ENCODE results near the gene HOXC4. TPM values are rescaled to one million over a fixed set of nuclear protein-coding genes. Genes with fewer than 3 reads are reported as not detected.

The HOXC4 gene
- total and polyA plus RNA-seq, 4 donors: 0.02 TPM; not detected in 3

DNA sequence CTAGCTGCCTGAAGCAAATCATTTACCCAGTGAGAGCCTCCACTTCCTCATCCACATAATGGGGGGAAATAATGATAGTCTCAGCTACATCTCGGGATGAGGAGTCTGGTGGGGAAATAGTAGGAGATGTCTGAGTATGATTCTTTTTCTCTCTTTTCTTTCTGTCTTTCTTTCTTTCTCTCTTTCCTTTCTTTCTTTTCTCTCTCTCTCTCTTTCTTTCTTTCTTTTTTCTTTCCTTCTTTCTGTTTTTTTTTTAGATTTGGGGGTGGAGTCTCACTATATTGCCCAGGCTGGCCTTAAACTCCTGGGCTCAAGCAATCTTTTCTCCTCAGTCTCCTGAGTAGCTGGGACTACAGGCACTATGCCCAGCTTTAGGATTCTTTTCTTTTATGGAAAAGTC is 12.8 kb downstream of the HOXC4 start:
- no peak for DNase-seq (ENCODE audit: low spot score)
- WGBS: 86% methylated on average over 1 of the region's 1 CpG
- Histone ChIP-seq H3K36me3 (ENCODE audit: control insufficient read depth in 4 of 4, insufficient read depth in 3 of 4, low read depth in 1 of 4, low read length in 3 of 4) (no peaks in the 10 kb centered on the region), H3K4me1 (ENCODE audit: control insufficient read depth in 4 of 4, insufficient read depth in 4 of 4, low read length in 3 of 4) (no peaks in the 10 kb centered on the region), H3K27ac (ENCODE audit: low read depth in 1 of 2, low read length in 2 of 2) (no peak overlapping the region), H3K9me3 (ENCODE audit: control insufficient read depth in 4 of 4, low read length in 3 of 4) (no peaks in the 10 kb centered on the region), H3K27me3 (ENCODE audit: control insufficient read depth in 4 of 4, insufficient read depth in 4 of 4, low read length in 3 of 4) (peaks cover 0 to 19% (median 2%) of the 10 kb centered on the region in 4 donors), H3K9ac (ENCODE audit: low read depth in 1 of 2, low read length in 2 of 2) (no peak overlapping the region), H3K4me3 (ENCODE audit: low read depth in 1 of 3, low read length in 3 of 3) (no peak overlapping the region)
- TF ChIP-seq, protein P1, sequence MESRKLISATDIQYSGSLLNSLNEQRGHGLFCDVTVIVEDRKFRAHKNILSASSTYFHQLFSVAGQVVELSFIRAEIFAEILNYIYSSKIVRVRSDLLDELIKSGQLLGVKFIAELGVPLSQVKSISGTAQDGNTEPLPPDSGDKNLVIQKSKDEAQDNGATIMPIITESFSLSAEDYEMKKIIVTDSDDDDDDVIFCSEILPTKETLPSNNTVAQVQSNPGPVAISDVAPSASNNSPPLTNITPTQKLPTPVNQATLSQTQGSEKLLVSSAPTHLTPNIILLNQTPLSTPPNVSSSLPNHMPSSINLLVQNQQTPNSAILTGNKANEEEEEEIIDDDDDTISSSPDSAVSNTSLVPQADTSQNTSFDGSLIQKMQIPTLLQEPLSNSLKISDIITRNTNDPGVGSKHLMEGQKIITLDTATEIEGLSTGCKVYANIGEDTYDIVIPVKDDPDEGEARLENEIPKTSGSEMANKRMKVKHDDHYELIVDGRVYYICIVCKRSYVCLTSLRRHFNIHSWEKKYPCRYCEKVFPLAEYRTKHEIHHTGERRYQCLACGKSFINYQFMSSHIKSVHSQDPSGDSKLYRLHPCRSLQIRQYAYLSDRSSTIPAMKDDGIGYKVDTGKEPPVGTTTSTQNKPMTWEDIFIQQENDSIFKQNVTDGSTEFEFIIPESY (IDR thresholded peaks at IDR 0.05): no peak
- TF ChIP-seq TAF1 (conservative IDR thresholded peaks at IDR 0.05): no peak
- TF ChIP-seq, protein P2, sequence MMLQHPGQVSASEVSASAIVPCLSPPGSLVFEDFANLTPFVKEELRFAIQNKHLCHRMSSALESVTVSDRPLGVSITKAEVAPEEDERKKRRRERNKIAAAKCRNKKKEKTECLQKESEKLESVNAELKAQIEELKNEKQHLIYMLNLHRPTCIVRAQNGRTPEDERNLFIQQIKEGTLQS (IDR thresholded peaks at IDR 0.05): no peak
- TF ChIP-seq, protein P3, sequence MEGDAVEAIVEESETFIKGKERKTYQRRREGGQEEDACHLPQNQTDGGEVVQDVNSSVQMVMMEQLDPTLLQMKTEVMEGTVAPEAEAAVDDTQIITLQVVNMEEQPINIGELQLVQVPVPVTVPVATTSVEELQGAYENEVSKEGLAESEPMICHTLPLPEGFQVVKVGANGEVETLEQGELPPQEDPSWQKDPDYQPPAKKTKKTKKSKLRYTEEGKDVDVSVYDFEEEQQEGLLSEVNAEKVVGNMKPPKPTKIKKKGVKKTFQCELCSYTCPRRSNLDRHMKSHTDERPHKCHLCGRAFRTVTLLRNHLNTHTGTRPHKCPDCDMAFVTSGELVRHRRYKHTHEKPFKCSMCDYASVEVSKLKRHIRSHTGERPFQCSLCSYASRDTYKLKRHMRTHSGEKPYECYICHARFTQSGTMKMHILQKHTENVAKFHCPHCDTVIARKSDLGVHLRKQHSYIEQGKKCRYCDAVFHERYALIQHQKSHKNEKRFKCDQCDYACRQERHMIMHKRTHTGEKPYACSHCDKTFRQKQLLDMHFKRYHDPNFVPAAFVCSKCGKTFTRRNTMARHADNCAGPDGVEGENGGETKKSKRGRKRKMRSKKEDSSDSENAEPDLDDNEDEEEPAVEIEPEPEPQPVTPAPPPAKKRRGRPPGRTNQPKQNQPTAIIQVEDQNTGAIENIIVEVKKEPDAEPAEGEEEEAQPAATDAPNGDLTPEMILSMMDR (IDR thresholded peaks at IDR 0.05; ENCODE audit: low read depth, low read length, missing input control): no peak
- TF ChIP-seq GABPA (IDR thresholded peaks at IDR 0.05 in 1 of 2, conservative IDR thresholded peaks at IDR 0.05 in 1 of 2): no peak
- TF ChIP-seq EGR1 (IDR thresholded peaks at IDR 0.05; ENCODE audit: low read depth in 2 of 2): no peak
- TF ChIP-seq NR2F2 (IDR thresholded peaks at IDR 0.05): no peak
- TF ChIP-seq, protein P4, sequence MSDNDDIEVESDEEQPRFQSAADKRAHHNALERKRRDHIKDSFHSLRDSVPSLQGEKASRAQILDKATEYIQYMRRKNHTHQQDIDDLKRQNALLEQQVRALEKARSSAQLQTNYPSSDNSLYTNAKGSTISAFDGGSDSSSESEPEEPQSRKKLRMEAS (IDR thresholded peaks at IDR 0.05): no peak
- no peak for TF ChIP-seq HNF4A (conservative IDR thresholded peaks at IDR 0.05)
- no peak for TF ChIP-seq JUND (IDR thresholded peaks at IDR 0.05)
- TF ChIP-seq FOXA2 (IDR thresholded peaks at IDR 0.05): no peak
- no peak for TF ChIP-seq YY1 (IDR thresholded peaks at IDR 0.05)
- TF ChIP-seq RXRA (IDR thresholded peaks at IDR 0.05): no peak
- TF ChIP-seq FOXA1 (IDR thresholded peaks at IDR 0.05): no peak
- TF ChIP-seq SP1 (IDR thresholded peaks at IDR 0.05): no peak
- no peak for TF ChIP-seq RAD21 (IDR thresholded peaks at IDR 0.05)
- no peak for TF ChIP-seq HNF4G (IDR thresholded peaks at IDR 0.05)

DNA sequence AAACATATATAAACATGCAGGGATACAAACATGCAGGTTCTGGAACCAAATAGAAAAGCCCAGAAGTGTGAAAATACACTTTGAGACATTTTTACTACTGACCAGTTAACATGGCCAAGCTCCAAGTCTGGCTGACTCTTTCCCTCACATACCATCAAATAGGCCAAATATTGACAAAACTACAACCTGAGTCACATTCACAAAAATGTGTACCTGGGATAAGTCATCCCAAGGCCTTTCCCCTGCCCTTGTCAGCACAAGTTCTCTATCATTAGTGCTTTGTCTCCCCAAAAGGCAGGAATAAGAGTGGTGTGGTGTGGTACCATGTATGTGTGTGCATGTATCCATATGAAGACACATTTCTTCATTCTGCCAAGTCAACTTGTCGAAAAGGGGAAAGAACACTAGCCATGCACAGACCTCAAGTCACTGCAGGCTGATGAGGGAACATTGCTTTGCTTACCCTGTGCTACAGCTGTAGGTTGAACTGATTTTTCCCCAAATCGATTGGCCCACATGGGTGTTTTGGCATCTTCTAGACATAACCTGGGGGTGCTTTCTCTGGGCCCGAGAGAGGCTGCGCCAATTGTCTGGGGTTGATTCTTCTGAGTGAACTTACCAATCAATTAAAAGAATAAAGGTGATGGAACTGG is 14.9 kb downstream of the HOXC4 start:
- Histone ChIP-seq H3K9me3 (ENCODE audit: control insufficient read depth in 4 of 4, low read length in 3 of 4) (no peaks in the 10 kb centered on the region), H3K27me3 (ENCODE audit: control insufficient read depth in 4 of 4, insufficient read depth in 4 of 4, low read length in 3 of 4) (peaks cover 0 to 21% (median 1%) of the 10 kb centered on the region in 4 donors), H3K27ac (ENCODE audit: low read depth in 1 of 2, low read length in 2 of 2) (no peak overlapping the region), H3K4me3 (ENCODE audit: low read depth in 1 of 3, low read length in 3 of 3) (no peak overlapping the region), H3K9ac (ENCODE audit: low read depth in 1 of 2, low read length in 2 of 2) (no peak overlapping the region), H3K36me3 (ENCODE audit: control insufficient read depth in 4 of 4, insufficient read depth in 3 of 4, low read depth in 1 of 4, low read length in 3 of 4) (no peaks in the 10 kb centered on the region), H3K4me1 (ENCODE audit: control insufficient read depth in 4 of 4, insufficient read depth in 4 of 4, low read length in 3 of 4) (no peaks in the 10 kb centered on the region)
- WGBS: 85% methylated on average over 4 of the region's 4 CpGs
- no peak for DNase-seq (ENCODE audit: low spot score)
- TF ChIP-seq, protein P5, sequence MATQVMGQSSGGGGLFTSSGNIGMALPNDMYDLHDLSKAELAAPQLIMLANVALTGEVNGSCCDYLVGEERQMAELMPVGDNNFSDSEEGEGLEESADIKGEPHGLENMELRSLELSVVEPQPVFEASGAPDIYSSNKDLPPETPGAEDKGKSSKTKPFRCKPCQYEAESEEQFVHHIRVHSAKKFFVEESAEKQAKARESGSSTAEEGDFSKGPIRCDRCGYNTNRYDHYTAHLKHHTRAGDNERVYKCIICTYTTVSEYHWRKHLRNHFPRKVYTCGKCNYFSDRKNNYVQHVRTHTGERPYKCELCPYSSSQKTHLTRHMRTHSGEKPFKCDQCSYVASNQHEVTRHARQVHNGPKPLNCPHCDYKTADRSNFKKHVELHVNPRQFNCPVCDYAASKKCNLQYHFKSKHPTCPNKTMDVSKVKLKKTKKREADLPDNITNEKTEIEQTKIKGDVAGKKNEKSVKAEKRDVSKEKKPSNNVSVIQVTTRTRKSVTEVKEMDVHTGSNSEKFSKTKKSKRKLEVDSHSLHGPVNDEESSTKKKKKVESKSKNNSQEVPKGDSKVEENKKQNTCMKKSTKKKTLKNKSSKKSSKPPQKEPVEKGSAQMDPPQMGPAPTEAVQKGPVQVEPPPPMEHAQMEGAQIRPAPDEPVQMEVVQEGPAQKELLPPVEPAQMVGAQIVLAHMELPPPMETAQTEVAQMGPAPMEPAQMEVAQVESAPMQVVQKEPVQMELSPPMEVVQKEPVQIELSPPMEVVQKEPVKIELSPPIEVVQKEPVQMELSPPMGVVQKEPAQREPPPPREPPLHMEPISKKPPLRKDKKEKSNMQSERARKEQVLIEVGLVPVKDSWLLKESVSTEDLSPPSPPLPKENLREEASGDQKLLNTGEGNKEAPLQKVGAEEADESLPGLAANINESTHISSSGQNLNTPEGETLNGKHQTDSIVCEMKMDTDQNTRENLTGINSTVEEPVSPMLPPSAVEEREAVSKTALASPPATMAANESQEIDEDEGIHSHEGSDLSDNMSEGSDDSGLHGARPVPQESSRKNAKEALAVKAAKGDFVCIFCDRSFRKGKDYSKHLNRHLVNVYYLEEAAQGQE (IDR thresholded peaks at IDR 0.05): no peak
- TF ChIP-seq RAD21 (IDR thresholded peaks at IDR 0.05): no peak
- TF ChIP-seq, protein P3 (IDR thresholded peaks at IDR 0.05; ENCODE audit: low read depth, low read length, missing input control): no peak
- no peak for TF ChIP-seq RXRA (IDR thresholded peaks at IDR 0.05)
- TF ChIP-seq FOXA2 (IDR thresholded peaks at IDR 0.05): no peak
- TF ChIP-seq, protein P1 (IDR thresholded peaks at IDR 0.05): no peak
- TF ChIP-seq SP1 (IDR thresholded peaks at IDR 0.05): no peak
- TF ChIP-seq HNF4A (conservative IDR thresholded peaks at IDR 0.05): no peak
- TF ChIP-seq GABPA (IDR thresholded peaks at IDR 0.05 in 1 of 2, conservative IDR thresholded peaks at IDR 0.05 in 1 of 2): no peak
- no peak for TF ChIP-seq FOXA1 (IDR thresholded peaks at IDR 0.05)
- TF ChIP-seq, protein P4 (IDR thresholded peaks at IDR 0.05): no peak
- TF ChIP-seq HNF4G (IDR thresholded peaks at IDR 0.05): no peak
